ENCODE results near the gene AHCYL2. TPM values are rescaled to one million over a fixed set of nuclear protein-coding genes. Genes with fewer than 3 reads are reported as not detected.

Gene AHCYL2
- total and polyA plus RNA-seq, 12 donors: 6.6 to 57.1 (median 21.7) TPM

- no peaks in the 10 kb centered on the region for H3K27me3 ChIP-seq
- DNase-seq: no peak
- H3K27ac ChIP-seq: no peak overlapping the region
- intact Hi-C loops (cut with DNase I): no loop called here
- 95 to 97% (median 96%) methylated on average over 4 of the region's 4 CpGs for WGBS, 4 donors
- no peaks in the 10 kb centered on the region for H3K9me3 ChIP-seq (replicated peaks in 1 of 3)
- no peaks in the 10 kb centered on the region for H3K4me1 ChIP-seq (replicated peaks in 1 of 2)
- TF ChIP-seq CTCF (IDR thresholded peaks at IDR 0.05): no peak
- TF ChIP-seq POLR2A (IDR thresholded peaks at IDR 0.05): no peak
- H3K36me3 ChIP-seq (replicated peaks in 1 of 2): no peaks in the 10 kb centered on the region
- H3K4me3 ChIP-seq: no peak overlapping the region
Observed at GRCh38 chr7:129385598-129385997, 160.8 kb downstream of the AHCYL2 start.

GRCh38 chr7:129386506-129386905, 161.7 kb downstream of the AHCYL2 start:
- TF ChIP-seq CTCF (IDR thresholded peaks at IDR 0.05): no peak
- TF ChIP-seq POLR2A (IDR thresholded peaks at IDR 0.05): no peak
- H3K9me3 ChIP-seq (replicated peaks in 1 of 3): no peaks in the 10 kb centered on the region
- no peaks in the 10 kb centered on the region for H3K4me1 ChIP-seq (replicated peaks in 1 of 2)
- no peaks in the 10 kb centered on the region for H3K27me3 ChIP-seq
- intact Hi-C loops (cut with DNase I): no loop called here
- H3K27ac ChIP-seq: no peak overlapping the region
- no peaks in the 10 kb centered on the region for H3K36me3 ChIP-seq (replicated peaks in 1 of 2)
- no peak overlapping the region for H3K4me3 ChIP-seq
- no peak for DNase-seq

- Histone ChIP-seq H3K9me3 (replicated peaks in 1 of 3) (no peaks in the 10 kb centered on the region), H3K27ac (no peak overlapping the region), H3K4me1 (replicated peaks in 1 of 2) (no peaks in the 10 kb centered on the region), H3K4me3 (no peak overlapping the region), H3K27me3 (no peaks in the 10 kb centered on the region), H3K36me3 (replicated peaks in 1 of 2) (no peaks in the 10 kb centered on the region)
- intact Hi-C loops (cut with DNase I): no loop called here
- WGBS, 4 donors: 92 to 100% (median 96%) methylated on average over 2 of the region's 2 CpGs
- no peak for DNase-seq
- TF ChIP-seq CTCF (IDR thresholded peaks at IDR 0.05): no peak
- no peak for TF ChIP-seq POLR2A (IDR thresholded peaks at IDR 0.05)
Observed at GRCh38 chr7:129387537-129387936, 162.7 kb downstream of the AHCYL2 start.

- intact Hi-C loops (cut with DNase I): no loop called here
- 87 to 89% (median 87%) methylated on average over 8 of the region's 8 CpGs for WGBS, 4 donors
- no peaks in the 10 kb centered on the region for H3K36me3 ChIP-seq (replicated peaks in 1 of 2)
Observed at GRCh38 chr7:129388333-129389098, 163.7 kb downstream of the AHCYL2 start.

More at GRCh38 chr7:129388333-129389098, 163.7 kb downstream of the AHCYL2 start:
- Histone ChIP-seq H3K27me3 (no peaks in the 10 kb centered on the region), H3K4me3 (no peak overlapping the region), H3K4me1 (replicated peaks in 1 of 2) (no peaks in the 10 kb centered on the region), H3K9me3 (replicated peaks in 1 of 3) (no peaks in the 10 kb centered on the region), H3K27ac (no peak overlapping the region)
- DNase-seq: no peak
- TF ChIP-seq POLR2A (IDR thresholded peaks at IDR 0.05): no peak
- TF ChIP-seq CTCF (IDR thresholded peaks at IDR 0.05): no peak

All from adrenal gland (tissue), 12 donors.